Adrenal gland (tissue), 19 donors: ENCODE data around the gene SPDL1. TPM values are rescaled to one million over a fixed set of nuclear protein-coding genes. Genes with fewer than 3 reads are reported as not detected.

Experiments
- DNase-seq, 7 donors: peaks; one replicate each; pipeline ENCODE4 v3.0.0-alpha.2; 2019 to 2020
- H3K27ac ChIP-seq, 5 donors: fragments of 200-600 bp; sonication (generic) in 4 of 5; 1 replicate in 3 of 5; 2 replicates in 2 of 5; pipeline versions ENCODE4 v1.5.1 to v1.8.0; 2016 to 2020; ENCODE audit warnings: mild to moderate bottlenecking in 1 of 5
- H3K27me3 ChIP-seq: fragments of 200-600 bp; 2 replicates; pipeline ENCODE4 v1.8.0; 2021
- H3K36me3 ChIP-seq, 2 donors: fragments of 200-600 bp; replicated peaks in 1 of 2; 1 replicate in 1 of 2; 2 replicates in 1 of 2; pipeline versions ENCODE4 v1.5.1 to v1.8.0; 2018 to 2022
- H3K4me1 ChIP-seq, 2 donors: fragments of 200-600 bp; replicated peaks in 1 of 2; 1 replicate in 1 of 2; 2 replicates in 1 of 2; pipeline versions ENCODE4 v1.5.1 to v1.8.0; 2018 to 2021
- H3K4me3 ChIP-seq, 4 donors: fragments of 200-600 bp; sonication (generic) in 3 of 4; one replicate each; pipeline ENCODE4 v1.5.1; 2016 to 2018
- H3K9me3 ChIP-seq, 3 donors: fragments of 200-600 bp; sonication (generic) in 1 of 3; replicated peaks in 1 of 3; 1 replicate in 2 of 3; 2 replicates in 1 of 3; pipeline versions ENCODE4 v1.5.1 to v1.8.0; 2016 to 2021
- CTCF ChIP-seq, 6 experiments: fragments of 450-650 bp in 4 of 6; fragments of 200-600 bp in 2 of 6; sonication (generic) in 1 of 6; IDR thresholded peaks; 1 replicate in 5 of 6; 2 replicates in 1 of 6; pipeline versions ENCODE4 v1.5.1 to v1.8.0; 2016 to 2021; ENCODE audit warnings: antibody characterized with exemption in 6 of 6, mild to moderate bottlenecking in 2 of 6, moderate library complexity in 1 of 6
- POLR2A ChIP-seq, 2 donors: fragments of 450-650 bp; IDR thresholded peaks; one replicate each; pipeline ENCODE4 v1.6.1; 2017; ENCODE audit warnings: antibody characterized with exemption in 2 of 2, mild to moderate bottlenecking in 2 of 2, moderate library complexity in 1 of 2
- WGBS, 4 donors: extraction: QIAGEN DNeasy Blood & Tissue Kit in 2 of 4; methylation state at CpG; one replicate each; pipeline versions ENCODE4 v1.1.5 to v1.1.7; 2013 to 2017; 5-methylcytosine and 5-hydroxymethylcytosine counted together
- intact Hi-C, 2 donors: fragments of 100-400 bp; cut with DNase I; formaldehyde crosslinking; loops; one replicate each; pipeline versions ENCODE4 v1.14.1 to v1.15.0; 2022 to 2023
- long read RNA-seq, 10 donors: library from polyadenylated mRNA in 3 of 10; unstranded in 2 of 10; stranded (forward) in 1 of 10; transcript quantifications; one replicate each; pipeline ENCODE4 v2.0.0 and lab custom pipeline, GENCODE V29; 2021 to 2026
- polyA plus RNA-seq, 3 donors: library from polyadenylated mRNA; stranded (reverse); fragments of 200-250 nt in 2 of 3; fragments of 350-450 nt in 1 of 3; fragmentation: Illumina TruSeq in 1 of 3; extraction: RNeasy Lipid Tissue Mini Kit (QIAGEN cat#74804) in 1 of 3; gene quantifications; one replicate each; pipeline ENCODE4 v1.2.3, GENCODE V29; 2013 to 2014
- total RNA-seq, 9 donors: library from RNA; depleted of rRNA in 4 of 9; stranded (reverse); fragments of >200 nt in 4 of 9; fragments of 120-200 nt in 1 of 9; fragmentation: NEBNext Ultra II Directional in 1 of 9; extraction: Animal tissue kit (Norgen Biotek cat#: 25700) in 1 of 9; gene quantifications; one replicate each; pipeline versions ENCODE4 v1.1.0 to v1.2.4, GENCODE V29; 2013 to 2023
- donor health status: healthy with polysubstance abuse.
- donor health status: Bipolar disorder and iron deficiency.
- donor health status: DM: yes; HTN: yes; CAD: no.
- donor health status: DM: no; HTN: no; CAD: no.
- donor health status: DM: no; HTN: no; CAD: no.
- donor health status: DM: yes; HTN: yes; CAD: no.

SPDL1 gene
- total RNA-seq, result 10 to 100 TPM in 2 of 9 donors, 1 to 10 TPM in 6, under 1 TPM in 1; 0.72 to 16.4 (median 7.0) TPM
- 10 to 100 TPM in 1 of 3 donors, 1 to 10 TPM in 2; 2.8 to 15.4 (median 5.5) TPM for polyA plus RNA-seq
- long read RNA-seq, donor 1, partial matches to known transcripts, result 0 of 2 reads
- long read RNA-seq, donor 1, other reads (novel, unspliced or antisense), result 0 of 2 reads
- long read RNA-seq, donor 2, result 0 reads
- long read RNA-seq, donor 3, partial matches to known transcripts, result 0 of 3 reads
- long read RNA-seq, donor 3, other reads (novel, unspliced or antisense), result 0 of 3 reads
- long read RNA-seq, donor 4, partial matches to known transcripts, result 2 of 3 reads
- long read RNA-seq, donor 4, other reads (novel, unspliced or antisense), result 0 of 3 reads
- long read RNA-seq, donor 5, partial matches to known transcripts, result 0 of 7 reads
- long read RNA-seq, donor 5, other reads (novel, unspliced or antisense), result 3 of 7 reads
- long read RNA-seq, donor 6, partial matches to known transcripts, result 0 of 3 reads
- long read RNA-seq, donor 6, other reads (novel, unspliced or antisense), result 1 of 3 reads
- long read RNA-seq, donor 7, result 0 reads
- long read RNA-seq, donor 8, transcript SPDL1-201 (12 exons, 2,668 nt), result major isoform, 5 of 5 reads
- long read RNA-seq, donor 8, partial matches to known transcripts, result 0 of 5 reads
- long read RNA-seq, donor 8, other reads (novel, unspliced or antisense), result 0 of 5 reads
- long read RNA-seq, donor 9, partial matches to known transcripts, result 0 of 1 reads
- long read RNA-seq, donor 9, other reads (novel, unspliced or antisense), result 0 of 1 reads
- long read RNA-seq, donor 10, partial matches to known transcripts, result 0 of 1 reads
- long read RNA-seq, donor 10, other reads (novel, unspliced or antisense), result 0 of 1 reads

- peak within 1 kb of the TSS; percentile 2 to 78 (median 60) for H3K27ac ChIP-seq
- TF ChIP-seq CTCF (IDR thresholded peaks at IDR 0.05), result no peak
- peak in 1 of 2 donors; percentile 90 for TF ChIP-seq POLR2A (IDR thresholded peaks at IDR 0.05)
- H3K9me3 ChIP-seq, result no peaks in the 10 kb centered on the region
- no peaks in the 10 kb centered on the region for H3K36me3 ChIP-seq
- WGBS, 4 donors, result 0% methylated on average over 42 to 53 of the region's 53 CpGs
- peaks cover 0 to 25% of the 10 kb centered on the region in 2 donors for H3K4me1 ChIP-seq
- no peaks in the 10 kb centered on the region for H3K27me3 ChIP-seq
- DNase-seq, result peak; percentile 95 to 98 (median 97)
- H3K4me3 ChIP-seq, result peak within 1 kb of the TSS; percentile 4 to 92 (median 58)
- intact Hi-C loops, result no loop called here
Measured at GRCh38 chr5:169583424-169584220, at the start of gene SPDL1. Gene SPDL1, plus strand, starts transcription at chr5:169583773. Its CDS starts 4,644 bp downstream, at chr5:169588417.

GRCh38 chr5:169534311-169534880 is 49.2 kb upstream of the SPDL1 start:
- intact Hi-C loops, result no loop called here
- 28 to 46% (median 42%) methylated on average over 2 of the region's 2 CpGs for WGBS, 4 donors
- Histone ChIP-seq H3K4me3 (no peak overlapping the region), H3K9me3 (no peaks in the 10 kb centered on the region), H3K36me3 (no peaks in the 10 kb centered on the region), H3K4me1 (no peaks in the 10 kb centered on the region), H3K27me3 (no peaks in the 10 kb centered on the region), H3K27ac (peak overlapping the region in 1 of 5 donors; percentile 42)
- TF ChIP-seq CTCF (IDR thresholded peaks at IDR 0.05) (no peak), POLR2A (IDR thresholded peaks at IDR 0.05) (no peak)
- DNase-seq, result peak in 4 of 7 donors; percentile 5 to 40 (median 20)

GRCh38 chr5:169534939-169535338 is 48.6 kb upstream of the SPDL1 start:
- DNase-seq, result no peak
- H3K27ac ChIP-seq, result peak overlapping the region in 1 of 5 donors; percentile 42
- no peak for TF ChIP-seq POLR2A (IDR thresholded peaks at IDR 0.05)
- no peak for TF ChIP-seq CTCF (IDR thresholded peaks at IDR 0.05)
- H3K27me3 ChIP-seq, result no peaks in the 10 kb centered on the region
- H3K4me3 ChIP-seq, result no peak overlapping the region
- H3K4me1 ChIP-seq, result no peaks in the 10 kb centered on the region
- intact Hi-C loops, result no loop called here
- H3K9me3 ChIP-seq, result no peaks in the 10 kb centered on the region
- no peaks in the 10 kb centered on the region for H3K36me3 ChIP-seq
